WI38 (cell line): ENCODE data around the gene OR56B1.

ENCODE experiments used
- H3K4me3 ChIP-seq: 2 replicates; pipeline ENCODE4 v1.5.1; 2011; ENCODE audit warnings: low read depth, mild to moderate bottlenecking, control low read depth, low read length
- TF ChIP-seq, protein P1 (sequence below): IDR thresholded peaks from 2 replicates; pipeline ENCODE4 v1.5.1; 2012; ENCODE audit warnings: low read depth, mild to moderate bottlenecking, control low read depth, low read length

The OR56B1 gene

DNA sequence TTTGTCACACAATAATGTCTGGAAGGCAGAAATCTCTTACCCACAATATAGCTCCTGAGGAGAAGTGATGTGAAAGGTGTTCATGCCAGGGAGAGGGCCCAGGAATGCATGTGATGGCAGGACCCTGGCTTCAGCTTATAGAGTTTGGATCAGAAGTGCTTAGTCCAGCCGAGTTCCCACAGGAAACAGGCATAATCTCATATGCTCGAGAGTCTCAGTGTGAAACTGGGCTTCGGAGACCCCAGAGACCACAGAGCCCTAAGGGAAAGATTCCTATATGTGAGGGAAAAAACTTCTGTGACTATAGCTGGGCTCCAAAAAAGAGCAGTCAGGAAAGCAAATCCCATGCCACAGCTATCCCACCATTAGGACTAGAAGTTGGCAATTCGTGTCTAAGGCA is 47.0 kb downstream of the OR56B1 start, which contains the start of gene OR52N5:
TSS of gene OR52N5 (minus strand) at position 101 of the 400 bp plus-strand sequence. CDS start 4,721 bp downstream, outside the sequence.
- TF ChIP-seq, protein P1, sequence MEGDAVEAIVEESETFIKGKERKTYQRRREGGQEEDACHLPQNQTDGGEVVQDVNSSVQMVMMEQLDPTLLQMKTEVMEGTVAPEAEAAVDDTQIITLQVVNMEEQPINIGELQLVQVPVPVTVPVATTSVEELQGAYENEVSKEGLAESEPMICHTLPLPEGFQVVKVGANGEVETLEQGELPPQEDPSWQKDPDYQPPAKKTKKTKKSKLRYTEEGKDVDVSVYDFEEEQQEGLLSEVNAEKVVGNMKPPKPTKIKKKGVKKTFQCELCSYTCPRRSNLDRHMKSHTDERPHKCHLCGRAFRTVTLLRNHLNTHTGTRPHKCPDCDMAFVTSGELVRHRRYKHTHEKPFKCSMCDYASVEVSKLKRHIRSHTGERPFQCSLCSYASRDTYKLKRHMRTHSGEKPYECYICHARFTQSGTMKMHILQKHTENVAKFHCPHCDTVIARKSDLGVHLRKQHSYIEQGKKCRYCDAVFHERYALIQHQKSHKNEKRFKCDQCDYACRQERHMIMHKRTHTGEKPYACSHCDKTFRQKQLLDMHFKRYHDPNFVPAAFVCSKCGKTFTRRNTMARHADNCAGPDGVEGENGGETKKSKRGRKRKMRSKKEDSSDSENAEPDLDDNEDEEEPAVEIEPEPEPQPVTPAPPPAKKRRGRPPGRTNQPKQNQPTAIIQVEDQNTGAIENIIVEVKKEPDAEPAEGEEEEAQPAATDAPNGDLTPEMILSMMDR, result no peak

More for the DNA sequence above, 47.0 kb downstream of the OR56B1 start, which contains the start of gene OR52N5:
- H3K4me3 ChIP-seq, result no peak within 1 kb of the TSS
